ENCODE results near the gene MYL9. TPM values are rescaled to one million over a fixed set of nuclear protein-coding genes. Genes with fewer than 3 reads are reported as not detected.

Gene MYL9
- total RNA-seq, 2 donors from 2014 or later, result 16.9 to 26.7 TPM

GRCh38 chr20:36499723-36500501 lies 41.4 kb upstream of the MYL9 start:
- Histone ChIP-seq H3K4me1 (peaks cover 14% of the 10 kb centered on the region), H3K9me3 (no peaks in the 10 kb centered on the region), H3K27me3 (no peaks in the 10 kb centered on the region), H3K27ac (no peak overlapping the region), H3K36me3 (replicated peaks in 1 of 2; ENCODE audit: insufficient read depth in 1 of 2, low read depth in 2 of 2) (peaks cover 0 to 13% of the 10 kb centered on the region in 2 donors), H3K4me3 (no peak overlapping the region)
- 91 to 95% methylated on average over 21 to 28 of the region's 31 CpGs for WGBS, 2 donors
- TF ChIP-seq POLR2A (IDR thresholded peaks at IDR 0.05), result no peak
- no peak for TF ChIP-seq CTCF (IDR thresholded peaks at IDR 0.05)
- intact Hi-C loops (cut with DNase I), result no loop called here
- DNase-seq, result no peak
- no peak for ATAC-seq

GRCh38 chr20:36501367-36502006 lies 39.8 kb upstream of the MYL9 start:
- Histone ChIP-seq H3K9me3 (no peaks in the 10 kb centered on the region), H3K27ac (no peak overlapping the region), H3K27me3 (no peaks in the 10 kb centered on the region), H3K4me1 (peaks cover 14% of the 10 kb centered on the region), H3K36me3 (replicated peaks in 1 of 2; ENCODE audit: insufficient read depth in 1 of 2, low read depth in 2 of 2) (peaks cover 0 to 13% of the 10 kb centered on the region in 2 donors), H3K4me3 (no peak overlapping the region)
- 71 to 79% methylated on average over 3 of the region's 3 CpGs for WGBS, 2 donors
- ATAC-seq, result no peak
- intact Hi-C loops (cut with DNase I), result no loop called here
- no peak for DNase-seq
- no peak for TF ChIP-seq CTCF (IDR thresholded peaks at IDR 0.05)
- TF ChIP-seq POLR2A (IDR thresholded peaks at IDR 0.05), result no peak

GRCh38 chr20:36504295-36504694 lies 37.0 kb upstream of the MYL9 start:
- no peak overlapping the region for H3K4me3 ChIP-seq
- ATAC-seq (no peak), DNase-seq (no peak)
- 89 to 93% methylated on average over 4 of the region's 4 CpGs for WGBS, 2 donors
- TF ChIP-seq CTCF (IDR thresholded peaks at IDR 0.05) (no peak), POLR2A (IDR thresholded peaks at IDR 0.05) (no peak)
- H3K9me3 ChIP-seq, result no peaks in the 10 kb centered on the region
- intact Hi-C loops (cut with DNase I), result no loop called here
- H3K27me3 ChIP-seq, result no peaks in the 10 kb centered on the region
- H3K36me3 ChIP-seq (replicated peaks in 1 of 2; ENCODE audit: insufficient read depth in 1 of 2, low read depth in 2 of 2), result peaks cover 0 to 16% of the 10 kb centered on the region in 2 donors
- H3K4me1 ChIP-seq, result no peaks in the 10 kb centered on the region
- H3K27ac ChIP-seq, result no peak overlapping the region

- no peak overlapping the region for H3K27ac ChIP-seq
- H3K9me3 ChIP-seq, result no peaks in the 10 kb centered on the region
- 42 to 47% methylated on average over 1 of the region's 1 CpG for WGBS, 2 donors
- H3K4me1 ChIP-seq, result no peaks in the 10 kb centered on the region
- H3K4me3 ChIP-seq, result no peak overlapping the region
- peak in 1 of 7 experiments; percentile 24 for TF ChIP-seq CTCF (IDR thresholded peaks at IDR 0.05)
- TF ChIP-seq POLR2A (IDR thresholded peaks at IDR 0.05), result no peak
- ATAC-seq (no peak), DNase-seq (no peak)
- H3K27me3 ChIP-seq, result no peaks in the 10 kb centered on the region
- intact Hi-C loops (cut with DNase I), result no loop called here
- peaks cover 0 to 11% of the 10 kb centered on the region in 2 donors for H3K36me3 ChIP-seq (replicated peaks in 1 of 2; ENCODE audit: insufficient read depth in 1 of 2, low read depth in 2 of 2)
Measured at GRCh38 chr20:36506253-36506652, 35.1 kb upstream of the MYL9 start.

Data from body of pancreas (tissue), 4 donors.